Stimulated activated CD4-positive, alpha-beta T cell treated with anti-CD3 and anti-CD28 coated beads, Interleukin-15, amount 100 ng/mL, for 24 hours (primary cell): ENCODE data around the gene PCYT1A.
"Not testable (repeated sequence)": the region's sequence is repeated elsewhere in the genome, so short reads cannot be mapped to it uniquely, and the experiment has no call there.

Experiments
- DNase-seq: peaks from one replicate; pipeline ENCODE4 v3.0.0-alpha.2; 2020

PCYT1A gene

GRCh38 chr3:196284396-196284795 lies 3.1 kb downstream of the PCYT1A start:
- DNase-seq: no peak

GRCh38 chr3:196281962-196282361 lies 5.6 kb downstream of the PCYT1A start:
- DNase-seq: no peak

- peak; percentile 30 for DNase-seq
These were observed 6.7 kb downstream of the PCYT1A start for GRCh38 chr3:196280689-196281440.

GRCh38 chr3:196275126-196275525 lies 12.4 kb downstream of the PCYT1A start:
- no peak for DNase-seq

GRCh38 chr3:196274585-196274984 lies 12.9 kb downstream of the PCYT1A start:
- DNase-seq: peak; percentile 73

- DNase-seq: peak; percentile 25
These were observed 13.9 kb downstream of the PCYT1A start for GRCh38 chr3:196273655-196274054.

GRCh38 chr3:196272826-196273225 lies 14.7 kb downstream of the PCYT1A start:
- no peak for DNase-seq

DNA sequence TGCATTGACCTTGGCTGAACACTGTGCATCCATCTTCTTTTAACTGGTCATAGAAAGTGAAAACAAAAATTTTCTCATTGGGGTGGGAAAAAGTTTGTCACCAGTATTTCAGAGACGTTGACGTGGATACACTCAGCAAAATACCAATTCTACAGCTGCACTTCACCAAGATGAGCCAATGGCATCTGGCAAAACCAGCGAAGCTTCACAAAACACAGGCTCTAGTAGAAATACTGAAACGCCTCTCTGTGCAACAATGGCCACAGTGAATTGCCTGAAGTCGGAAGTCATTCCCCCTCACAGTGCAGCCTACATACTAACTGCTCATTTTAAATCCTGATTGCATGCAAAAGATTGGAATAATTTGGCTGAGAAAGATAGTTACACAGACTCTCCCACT lies 17.0 kb downstream of the PCYT1A start:
- DNase-seq: no peak

- no peak for DNase-seq
These were observed 19.0 kb downstream of the PCYT1A start for GRCh38 chr3:196268284-196269163.

GRCh38 chr3:196263819-196264218 lies 23.7 kb downstream of the PCYT1A start:
- DNase-seq: no peak

DNA sequence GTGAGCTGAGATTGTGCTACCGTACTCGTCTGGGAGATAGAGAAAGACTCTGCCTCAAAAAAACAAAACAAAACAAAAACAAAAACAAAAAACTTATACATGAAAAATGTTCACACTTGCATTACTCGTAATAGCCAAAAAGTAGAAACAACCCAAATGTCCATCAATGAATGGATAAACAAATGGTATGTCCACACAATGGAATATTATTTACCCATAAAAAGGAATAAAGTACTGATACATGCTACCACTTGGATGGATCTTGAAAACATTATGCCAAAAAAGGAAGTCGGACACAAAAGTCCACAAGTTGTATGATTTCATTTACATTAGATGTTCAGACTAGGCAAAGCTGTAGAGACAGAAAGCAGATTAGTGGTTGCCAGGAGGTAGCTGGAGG lies 26.7 kb downstream of the PCYT1A start:
- no peak for DNase-seq

DNA sequence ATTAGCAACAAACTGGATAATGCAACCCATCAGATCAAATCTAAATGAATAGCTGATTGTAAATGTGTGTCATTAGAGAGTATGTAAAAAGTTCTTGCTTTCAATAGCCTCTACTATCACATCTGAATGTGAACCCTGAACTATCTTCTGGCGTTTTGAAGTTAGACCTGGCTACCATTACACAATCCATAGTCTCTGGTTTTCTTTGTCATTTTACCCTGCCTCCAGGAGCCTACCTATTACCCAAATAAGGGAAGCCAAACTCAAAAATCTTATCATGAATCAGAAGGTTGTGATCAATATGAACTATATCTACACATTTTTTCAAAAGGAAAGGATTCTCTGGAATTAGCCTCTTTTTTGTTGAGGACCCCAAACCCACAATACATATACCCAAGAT lies 31.8 kb downstream of the PCYT1A start:
- DNase-seq: no peak

GRCh38 chr3:196254376-196255283 lies 32.9 kb downstream of the PCYT1A start:
- no peak for DNase-seq

DNA sequence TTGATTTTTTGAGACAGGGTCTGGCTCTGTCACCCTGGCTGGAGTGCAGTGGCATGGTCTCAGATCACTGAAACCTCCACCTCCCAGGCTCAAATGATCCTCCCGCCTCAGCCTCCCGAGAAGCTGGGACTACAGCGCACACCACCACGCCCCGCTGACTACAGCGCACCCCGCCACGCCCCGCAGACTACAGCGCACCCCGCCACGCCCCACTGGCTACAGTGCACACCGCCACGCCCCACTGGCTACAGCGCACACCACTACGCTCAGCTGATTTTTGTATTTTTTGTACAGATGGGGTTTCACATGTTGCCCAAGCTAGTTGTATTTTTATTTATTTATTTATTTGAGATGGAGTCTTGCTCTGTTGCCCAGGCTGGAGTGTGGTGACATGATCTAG lies 35.6 kb downstream of the PCYT1A start:
- no peak for DNase-seq

DNA sequence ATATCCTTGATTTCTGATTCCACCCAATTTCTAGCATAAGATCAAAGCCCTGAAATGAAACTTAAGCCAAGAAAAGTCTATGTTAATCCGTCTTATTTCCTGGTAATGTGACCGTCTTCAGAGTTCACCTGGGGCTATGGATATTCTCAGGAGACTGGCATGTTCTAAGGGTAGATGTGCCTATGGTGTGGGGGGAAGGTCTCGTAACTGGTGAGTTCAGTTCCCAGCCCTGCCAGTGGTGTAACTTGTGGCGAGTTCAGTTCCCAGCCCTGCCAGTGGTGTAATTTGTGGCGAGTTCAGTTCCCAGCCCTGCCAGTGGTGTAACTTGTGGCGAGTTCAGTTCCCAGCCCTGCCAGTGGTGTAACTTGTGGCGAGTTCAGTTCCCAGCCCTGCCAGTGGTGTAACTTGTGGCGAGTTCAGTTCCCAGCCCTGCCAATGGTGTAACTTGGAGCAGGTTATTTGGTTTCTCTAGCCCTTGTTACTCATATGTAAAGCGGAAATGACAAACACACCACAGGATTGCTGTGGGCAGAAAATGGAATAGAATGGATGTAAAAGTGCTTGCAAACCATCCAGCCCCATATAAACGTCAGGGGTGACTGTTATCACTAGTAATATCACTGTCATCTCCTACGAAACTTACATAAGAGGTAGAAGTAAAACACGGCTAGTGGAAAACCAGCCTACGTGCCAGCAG lies 40.8 kb downstream of the PCYT1A start:
- DNase-seq: peak; percentile 7

GRCh38 chr3:196244166-196244565 lies 43.4 kb downstream of the PCYT1A start:
- not testable (repeated sequence) for DNase-seq

DNA sequence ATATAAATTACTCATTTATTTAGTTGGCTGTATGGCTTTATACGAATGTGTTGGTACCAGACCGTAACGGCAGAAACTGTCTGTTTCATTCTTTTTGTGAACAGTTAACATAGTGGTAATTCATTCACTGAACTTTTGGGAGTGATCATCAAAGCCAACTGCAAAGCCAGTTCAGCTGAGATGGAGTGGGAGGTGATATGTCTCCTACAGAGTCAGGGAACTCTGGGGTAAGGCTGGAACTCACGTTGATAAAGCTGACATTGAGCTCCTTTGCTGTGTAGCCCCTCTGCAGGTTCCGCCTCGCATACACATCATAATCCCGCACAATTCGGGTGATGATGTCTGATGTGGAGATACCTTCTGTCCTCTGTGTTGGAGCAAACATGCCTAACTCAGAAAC lies 45.8 kb downstream of the PCYT1A start:
- DNase-seq: no peak

DNA sequence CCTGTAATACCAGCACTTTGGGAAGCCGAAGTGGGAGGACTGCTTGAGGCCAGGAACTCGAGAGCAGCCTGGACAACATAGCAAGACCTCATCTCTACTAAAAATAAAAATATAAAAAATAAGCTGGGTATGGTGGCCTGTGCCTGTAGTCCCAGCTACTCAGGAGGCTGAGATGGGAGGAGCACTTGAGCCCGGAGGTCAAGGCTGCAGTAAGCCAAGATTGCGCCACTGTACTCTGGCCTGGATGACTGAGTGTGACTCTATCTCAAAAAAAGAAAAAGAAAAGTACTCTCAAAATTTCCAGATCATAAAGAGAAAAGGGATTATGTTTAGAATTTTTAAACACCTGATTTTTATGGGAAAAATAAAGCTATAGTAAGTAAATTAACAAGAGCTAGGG lies 47.1 kb downstream of the PCYT1A start:
- no peak for DNase-seq

DNA sequence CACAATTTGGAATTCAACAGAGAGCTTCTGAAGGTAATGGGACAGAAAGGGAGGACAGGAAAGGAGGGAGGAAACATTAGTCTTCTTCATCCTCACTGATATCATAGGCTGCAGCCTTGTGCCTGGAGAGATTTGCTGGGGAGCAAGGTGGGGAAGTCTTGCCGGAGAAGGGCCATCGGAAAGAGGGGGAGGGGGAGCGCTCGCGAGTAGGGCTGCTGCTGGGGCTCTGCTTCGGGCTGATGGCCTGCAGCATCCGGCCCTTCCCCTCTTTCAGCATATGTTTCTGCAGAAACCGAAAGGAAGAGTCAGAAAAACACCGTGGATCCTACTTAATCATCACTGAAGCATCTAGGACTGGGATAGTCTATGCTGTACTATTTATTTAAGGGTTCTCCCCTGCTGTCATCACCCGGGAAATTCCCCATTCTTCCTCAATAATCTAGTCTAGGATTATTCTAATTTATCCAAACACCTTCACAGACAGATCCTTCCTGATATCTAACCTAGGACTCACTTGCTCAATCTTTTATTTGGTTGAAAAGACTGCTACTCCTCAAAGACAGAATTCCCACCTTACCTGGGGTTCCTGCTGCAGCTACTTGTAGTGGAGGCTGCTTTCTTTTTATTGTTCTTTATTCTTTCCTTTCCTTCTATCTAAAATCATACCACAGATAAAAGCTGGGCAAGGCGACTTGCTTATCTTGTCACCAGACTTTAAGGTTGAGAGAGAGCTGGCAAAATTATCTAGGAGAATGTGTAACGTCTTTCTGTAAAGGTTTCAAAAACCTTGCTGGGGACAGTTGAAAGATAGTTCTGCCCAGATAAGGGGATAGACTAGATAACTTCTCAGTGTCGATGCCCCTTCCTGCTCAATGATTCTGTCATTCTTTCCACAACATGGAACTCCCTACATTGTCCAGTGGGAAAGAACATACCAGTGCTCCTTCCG lies 48.6 kb downstream of the PCYT1A start:
- DNase-seq: no peak

- no peak for DNase-seq
These were observed 50.3 kb downstream of the PCYT1A start for GRCh38 chr3:196237203-196237602.

DNA sequence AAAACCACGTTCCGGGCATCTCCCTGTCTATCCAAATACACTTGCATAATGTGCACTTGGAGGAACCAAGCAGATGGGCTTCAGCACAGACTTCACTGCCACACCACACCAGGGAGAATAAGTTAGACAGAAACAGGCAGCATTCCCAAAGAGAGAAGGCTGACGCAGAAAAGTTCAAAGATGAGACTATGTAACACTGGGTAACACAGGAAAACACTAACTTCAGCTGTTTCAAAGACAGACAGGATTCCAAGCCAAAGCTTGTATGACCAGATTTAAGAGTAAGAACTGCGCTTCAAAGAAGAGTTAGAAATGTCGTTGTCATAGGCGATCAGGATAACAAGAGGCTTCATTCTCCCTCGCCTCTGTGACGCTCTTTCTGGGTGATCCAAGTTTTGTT lies 51.3 kb downstream of the PCYT1A start:
- no peak for DNase-seq
